Brain microvascular endothelial cell (primary cell): ENCODE data around the gene C12orf42.

Experiments used
- DNase-seq: peaks from one replicate; pipeline ENCODE4 v3.0.0-alpha.2; 2020
- H3K27ac ChIP-seq: fragments of 250-450 bp; sonication (Bioruptor Pico); 2 replicates; pipeline ENCODE4 v1.5.1; 2020; ENCODE audit warnings: mild to moderate bottlenecking, moderate library complexity
- H3K27me3 ChIP-seq: fragments of 250-450 bp; sonication (Bioruptor Pico); replicated peaks from 2 replicates; pipeline ENCODE4 v1.5.1; 2020; ENCODE audit warnings: mild to moderate bottlenecking
- H3K36me3 ChIP-seq: fragments of 250-450 bp; sonication (Bioruptor Pico); replicated peaks from 2 replicates; pipeline ENCODE4 v1.5.1; 2020; ENCODE audit warnings: mild to moderate bottlenecking
- H3K4me3 ChIP-seq: 2 replicates; pipeline ENCODE4 v1.5.1; 2011; ENCODE audit warnings: low read depth, mild to moderate bottlenecking, control low read depth, low read length, moderate library complexity
- in situ Hi-C: cut with HindIII; loops from 2 replicates; pipeline ENCODE4 v1.10.0; 2017; ENCODE audit warnings: low sequenced_read_pairs, low pct_ligation_motif_present
- TF ChIP-seq, protein P1 (sequence below): IDR thresholded peaks from 2 replicates; pipeline ENCODE4 v1.5.1; 2011; ENCODE audit warnings: low read depth, mild to moderate bottlenecking, moderate library complexity, low read length, control low read depth, inconsistent platforms; ENCODE audit errors: missing control alignments

C12orf42 gene

DNA sequence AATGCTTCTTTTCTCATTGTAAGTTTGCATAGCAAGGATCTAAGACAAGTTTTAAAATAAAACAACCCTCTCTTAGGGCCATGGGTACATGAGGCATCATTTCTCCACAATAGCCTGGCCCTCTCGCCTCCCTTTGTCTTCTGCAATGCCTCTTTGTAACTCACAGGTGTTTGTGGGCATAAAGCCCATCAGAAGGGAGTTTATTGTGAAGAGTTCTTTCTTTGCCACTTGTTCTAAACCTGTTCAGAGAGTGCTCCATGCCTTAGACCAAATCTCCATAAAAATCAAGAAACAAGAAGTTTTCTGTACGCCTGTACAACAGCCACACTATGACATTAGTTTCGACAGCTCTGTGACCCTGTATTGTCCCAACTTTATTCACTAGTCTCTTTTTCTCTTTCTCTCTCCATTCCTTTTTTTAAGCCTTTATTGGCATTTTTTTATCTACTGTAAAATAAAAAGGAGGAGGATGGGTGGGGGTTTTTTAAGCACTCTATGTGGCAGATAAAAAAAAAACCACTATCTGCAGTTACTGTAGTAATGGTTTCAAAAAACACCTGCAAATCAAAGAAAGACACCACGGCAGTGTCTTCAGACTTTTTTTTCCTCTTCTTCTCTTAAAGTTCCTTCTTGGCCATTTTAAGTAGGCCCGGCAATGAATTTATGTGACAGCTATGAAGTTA is 1.6 kb downstream of the C12orf42 start:
- DNase-seq = no peak
- H3K27me3 ChIP-seq = peaks cover 7% of the 10 kb centered on the region
- in situ Hi-C loops = no loop called here
- TF ChIP-seq, protein P1, sequence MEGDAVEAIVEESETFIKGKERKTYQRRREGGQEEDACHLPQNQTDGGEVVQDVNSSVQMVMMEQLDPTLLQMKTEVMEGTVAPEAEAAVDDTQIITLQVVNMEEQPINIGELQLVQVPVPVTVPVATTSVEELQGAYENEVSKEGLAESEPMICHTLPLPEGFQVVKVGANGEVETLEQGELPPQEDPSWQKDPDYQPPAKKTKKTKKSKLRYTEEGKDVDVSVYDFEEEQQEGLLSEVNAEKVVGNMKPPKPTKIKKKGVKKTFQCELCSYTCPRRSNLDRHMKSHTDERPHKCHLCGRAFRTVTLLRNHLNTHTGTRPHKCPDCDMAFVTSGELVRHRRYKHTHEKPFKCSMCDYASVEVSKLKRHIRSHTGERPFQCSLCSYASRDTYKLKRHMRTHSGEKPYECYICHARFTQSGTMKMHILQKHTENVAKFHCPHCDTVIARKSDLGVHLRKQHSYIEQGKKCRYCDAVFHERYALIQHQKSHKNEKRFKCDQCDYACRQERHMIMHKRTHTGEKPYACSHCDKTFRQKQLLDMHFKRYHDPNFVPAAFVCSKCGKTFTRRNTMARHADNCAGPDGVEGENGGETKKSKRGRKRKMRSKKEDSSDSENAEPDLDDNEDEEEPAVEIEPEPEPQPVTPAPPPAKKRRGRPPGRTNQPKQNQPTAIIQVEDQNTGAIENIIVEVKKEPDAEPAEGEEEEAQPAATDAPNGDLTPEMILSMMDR = no peak
- H3K4me3 ChIP-seq = no peak overlapping the region
- H3K36me3 ChIP-seq = no peaks in the 10 kb centered on the region
- no peak overlapping the region for H3K27ac ChIP-seq

DNA sequence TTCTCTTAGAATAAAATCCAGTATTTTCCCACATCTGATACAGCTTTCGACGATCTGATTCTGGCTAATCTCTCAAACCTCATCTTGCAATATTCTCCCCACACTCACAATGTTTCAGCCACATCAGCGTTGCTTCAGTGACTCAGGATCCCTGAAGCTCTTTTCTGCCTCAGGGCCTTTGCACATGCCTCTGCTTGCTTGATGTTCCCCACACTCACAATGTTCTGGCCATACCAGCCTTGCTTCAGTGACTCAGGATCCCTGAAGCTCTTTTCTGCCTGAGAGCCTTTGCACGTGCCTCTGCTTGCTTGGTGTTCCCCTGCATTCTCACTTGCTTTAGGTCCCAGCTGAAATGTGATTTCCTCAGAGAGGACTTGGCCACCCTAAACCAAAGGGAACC is 2.6 kb downstream of the C12orf42 start:
- Histone ChIP-seq H3K27me3 (peaks cover 7% of the 10 kb centered on the region), H3K27ac (no peak overlapping the region), H3K36me3 (no peaks in the 10 kb centered on the region), H3K4me3 (no peak overlapping the region)
- TF ChIP-seq, protein P1 = no peak
- in situ Hi-C loops = no loop called here
- DNase-seq = no peak

DNA sequence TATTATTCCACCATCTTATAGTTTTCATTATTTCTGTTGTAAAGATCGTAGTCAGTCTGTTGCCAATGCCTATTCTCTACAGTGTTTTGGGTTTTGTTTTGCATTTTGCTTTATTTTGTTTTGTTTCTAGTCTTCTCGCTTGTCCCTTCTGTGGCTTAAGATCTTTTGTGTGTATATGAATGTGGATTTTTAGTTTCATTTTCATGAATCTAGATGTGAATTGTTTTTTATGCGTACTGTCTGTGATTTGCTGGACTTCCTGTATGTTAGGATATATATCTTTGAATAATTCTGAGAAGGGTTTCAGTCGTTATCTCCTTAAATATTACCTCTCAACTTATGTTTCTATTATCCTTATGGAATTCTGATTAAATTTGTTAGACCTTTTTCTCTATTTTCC is 13.4 kb downstream of the C12orf42 start:
- H3K4me3 ChIP-seq = no peak overlapping the region
- no peaks in the 10 kb centered on the region for H3K27me3 ChIP-seq
- no peak for DNase-seq
- H3K27ac ChIP-seq = no peak overlapping the region
- no peaks in the 10 kb centered on the region for H3K36me3 ChIP-seq
- TF ChIP-seq, protein P1 = no peak
- in situ Hi-C loops = no loop called here

DNA sequence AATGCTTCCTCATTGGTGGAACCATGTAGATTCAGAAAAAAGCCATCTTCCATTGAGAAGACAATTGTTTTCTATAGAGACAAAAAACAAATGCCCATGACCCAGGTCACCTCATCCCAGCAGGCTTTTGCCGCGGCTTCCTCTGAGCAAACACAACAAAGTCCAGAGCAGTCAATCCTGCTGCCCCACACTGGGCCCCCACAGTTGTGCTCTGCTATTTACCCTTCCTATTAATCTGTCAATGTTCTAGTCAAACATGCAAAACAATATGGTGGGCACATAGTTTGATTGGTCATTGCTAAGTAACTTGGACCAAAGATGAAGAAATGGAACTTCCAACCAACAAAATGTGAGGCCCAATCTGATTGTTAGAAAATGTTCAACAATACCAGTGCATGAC is 20.7 kb downstream of the C12orf42 start:
- Histone ChIP-seq H3K36me3 (no peaks in the 10 kb centered on the region), H3K27me3 (no peaks in the 10 kb centered on the region), H3K4me3 (no peak overlapping the region), H3K27ac (no peak overlapping the region)
- no peak for DNase-seq
- in situ Hi-C loops = no loop called here
- TF ChIP-seq, protein P1 = no peak

DNA sequence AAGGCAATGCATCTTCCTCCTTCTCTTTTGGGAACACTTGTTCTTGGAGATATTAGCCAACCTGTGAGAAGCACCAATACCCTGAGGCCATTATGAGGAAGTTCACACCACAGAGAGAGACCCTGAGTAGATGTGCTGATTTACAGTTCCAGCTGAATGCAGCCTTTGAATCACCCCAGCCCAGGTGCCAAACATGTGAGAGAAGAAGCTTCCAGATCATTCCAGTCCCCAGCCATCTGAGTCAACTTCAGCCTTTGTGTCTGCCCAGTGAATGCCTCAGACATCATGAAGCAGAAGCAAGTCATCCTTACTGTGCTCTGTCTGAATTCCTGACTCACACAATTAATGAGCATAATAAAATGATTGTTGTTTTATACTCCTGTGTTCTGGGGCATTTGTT is 25.1 kb downstream of the C12orf42 start:
- Histone ChIP-seq H3K27ac (no peak overlapping the region), H3K4me3 (no peak overlapping the region), H3K27me3 (no peaks in the 10 kb centered on the region), H3K36me3 (no peaks in the 10 kb centered on the region)
- TF ChIP-seq, protein P1 = no peak
- in situ Hi-C loops = no loop called here
- DNase-seq = no peak

DNA sequence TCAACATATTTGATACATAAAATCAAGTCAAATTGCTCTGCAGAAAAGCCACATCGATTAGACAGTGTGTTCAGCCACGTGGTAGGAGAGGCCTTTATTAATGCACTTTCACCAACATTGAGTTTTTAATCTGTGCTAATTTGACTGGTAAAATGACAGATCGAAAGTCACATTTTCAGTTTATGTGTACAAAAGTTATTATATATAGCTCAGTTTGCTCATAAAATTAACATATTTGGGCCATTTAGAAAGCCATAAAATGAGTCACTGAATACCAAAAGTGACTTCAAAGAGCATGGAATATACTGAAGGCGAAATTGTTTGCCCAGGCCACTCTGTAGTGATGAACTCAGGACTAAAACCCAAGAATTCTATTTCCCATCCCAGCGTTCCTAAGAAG is 26.0 kb downstream of the C12orf42 start:
- in situ Hi-C loops = no loop called here
- H3K27ac ChIP-seq = no peak overlapping the region
- no peaks in the 10 kb centered on the region for H3K27me3 ChIP-seq
- no peak overlapping the region for H3K4me3 ChIP-seq
- TF ChIP-seq, protein P1 = no peak
- H3K36me3 ChIP-seq = no peaks in the 10 kb centered on the region
- DNase-seq = no peak
